ENCODE results near the gene MLLT3.

- TF ChIP-seq TSHZ2 (CRISPR knock-in tag; IDR thresholded peaks at IDR 0.05) (no peak), PATZ1 (CRISPR knock-in tag; IDR thresholded peaks at IDR 0.05; ENCODE audit: borderline replicate concordance) (no peak), RARB (CRISPR knock-in tag; IDR thresholded peaks at IDR 0.05) (no peak), ZFP3 (CRISPR knock-in tag; IDR thresholded peaks at IDR 0.05) (no peak), ARNTL (CRISPR knock-in tag; IDR thresholded peaks at IDR 0.05; ENCODE audit: borderline replicate concordance, low read depth) (no peak), PPARA (CRISPR knock-in tag; IDR thresholded peaks at IDR 0.05; ENCODE audit: borderline replicate concordance) (no peak), ZC3H10 (CRISPR knock-in tag; IDR thresholded peaks at IDR 0.05) (no peak)
These were observed 320.1 kb downstream of the MLLT3 start for GRCh38 chr9:20302197-20302596.

All from SK-N-SH treated with all-trans-retinoic acid at 6 μM for 48 hours (cell line).